ENCODE results near the gene NSG1. TPM values are rescaled to one million over a fixed set of nuclear protein-coding genes. Genes with fewer than 3 reads are reported as not detected.

NSG1 gene
- polyA plus RNA-seq, 3 donors, result 3.6 to 4.8 (median 4.3) TPM

Other genes starting within 250 kb of the NSG1 start
- gene OTOP1, start 160.2 kb upstream of the NSG1 start, polyA plus RNA-seq (ENCODE audit: insufficient read length in 3 of 3), result not detected
- 10 to 100 TPM; 42.4 to 45.1 (median 44.8) TPM for gene TMEM128, start 138.9 kb upstream of the NSG1 start, polyA plus RNA-seq (ENCODE audit: insufficient read length in 3 of 3)
- 10 to 100 TPM; 19.8 to 21.1 (median 20.1) TPM for gene LYAR, start 96.9 kb upstream of the NSG1 start, polyA plus RNA-seq (ENCODE audit: insufficient read length in 3 of 3)
- 1 to 10 TPM; 7.5 to 9.0 (median 8.5) TPM for gene ZBTB49, start 96.9 kb upstream of the NSG1 start, polyA plus RNA-seq (ENCODE audit: insufficient read length in 3 of 3)
- gene STX18, start 154.9 kb downstream of the NSG1 start, polyA plus RNA-seq (ENCODE audit: insufficient read length in 3 of 3), result 10 to 100 TPM; 59.7 to 74.7 (median 63.8) TPM